H1 (cell line): ENCODE measurements around the gene GABRP. TPM values are rescaled to one million over a fixed set of nuclear protein-coding genes. Genes with fewer than 3 reads are reported as not detected.

ENCODE experiments used
- CHD2 ChIP-seq: IDR thresholded peaks from 2 replicates; pipeline ENCODE4 v1.6.1; 2012; ENCODE audit warnings: low read length, improper control_type of control experiment
- JUN ChIP-seq: IDR thresholded peaks from 2 replicates; pipeline ENCODE4 v1.6.1; 2011; ENCODE audit warnings: low read depth, mild to moderate bottlenecking, improper control_type of control experiment, low read length
- KDM1A ChIP-seq: fragments of 200-600, 300-600 bp; sonication (generic); IDR thresholded peaks from 2 replicates; pipeline ENCODE4 v1.7.1; 2016; ENCODE audit warnings: mild to moderate bottlenecking, low read length, borderline replicate concordance
- POLR2A ChIP-seq, 2 experiments: IDR thresholded peaks; 1 replicate in 1 of 2; 2 replicates in 1 of 2; pipeline ENCODE4 v1.6.1; 2011; ENCODE audit warnings: low read depth in 2 of 2, low read length in 2 of 2, mild to moderate bottlenecking in 2 of 2; ENCODE audit errors: control extremely low read depth in 1 of 2
- POLR2AphosphoS5 ChIP-seq: IDR thresholded peaks from 2 replicates; pipeline ENCODE4 v1.6.1; 2011; ENCODE audit warnings: low read depth, low read length
- RXRA ChIP-seq: IDR thresholded peaks from 2 replicates; pipeline ENCODE4 v1.6.1; 2011; ENCODE audit warnings: low read depth, mild to moderate bottlenecking, low read length, moderate library complexity; ENCODE audit not compliant: insufficient read depth
- TAF7 ChIP-seq: optimal IDR thresholded peaks from 2 replicates; pipeline ENCODE3; 2011; ENCODE audit warnings: low read depth, mild to moderate bottlenecking, inconsistent platforms, low read length, moderate library complexity, borderline replicate concordance
- YY1 ChIP-seq: IDR thresholded peaks from 2 replicates; pipeline ENCODE4 v1.6.1; 2011; ENCODE audit warnings: low read depth, mild to moderate bottlenecking, low read length
- polyA plus RNA-seq, 7 experiments: library from polyadenylated mRNA; depleted of rRNA in 3 of 7; stranded (reverse) in 5 of 7; unstranded in 2 of 7; fragments of >200 nt in 5 of 7; fragments of 200-250 nt in 2 of 7; gene quantifications; 1 replicate in 5 of 7; 2 replicates in 1 of 7; 4 replicates in 1 of 7; pipeline versions ENCODE4 v1.2.1 to v1.2.3, GENCODE V29; 2011 to 2013; ENCODE audit warnings: missing spikeins in 2 of 7, mixed read lengths in 2 of 7
- total RNA-seq: library from RNA; stranded (reverse); fragmentation: NEBNext Ultra II Directional; extraction: Animal tissue kit (Norgen Biotek cat#: 25700); gene quantifications from 2 replicates; pipeline ENCODE4 v1.2.1, GENCODE V29; 2021

The GABRP gene
- total and polyA plus RNA-seq, 2 of the 8 experiments (the other 6 are each of a cell fraction or from before 2014, with no cell fraction given), result 3.7 to 4.0 TPM

DNA sequence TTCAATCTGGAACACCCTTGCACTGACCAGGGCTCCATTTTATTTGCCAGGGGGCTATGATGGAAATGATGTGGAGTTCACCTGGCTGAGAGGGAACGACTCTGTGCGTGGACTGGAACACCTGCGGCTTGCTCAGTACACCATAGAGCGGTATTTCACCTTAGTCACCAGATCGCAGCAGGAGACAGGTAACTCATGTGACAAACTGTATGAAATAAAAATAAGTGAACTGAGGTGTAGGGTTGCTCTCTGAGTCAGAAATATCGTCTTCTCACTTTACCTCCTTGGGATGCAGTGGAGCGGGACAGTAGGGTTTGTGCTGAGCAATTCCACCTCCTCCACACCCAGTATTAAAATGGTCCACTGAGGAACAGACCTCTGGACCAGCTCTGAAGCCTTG is 22.1 kb downstream of the GABRP start (continued):
- TF ChIP-seq YY1 (no peak), CHD2 (no peak), RXRA (no peak), TAF7 (no peak), KDM1A (no peak), JUN (no peak), POLR2A (IDR thresholded peaks at IDR 0.05; ENCODE audit: control extremely low read depth in 1 of 2, low read depth in 2 of 2, low read length in 2 of 2) (no peak), POLR2AphosphoS5 (no peak)
